ENCODE measurements around the gene BACH2. TPM values are rescaled to one million over a fixed set of nuclear protein-coding genes. Genes with fewer than 3 reads are reported as not detected.

Gene BACH2
- total and polyA plus RNA-seq, 4 donors = 0.78 to 17.4 (median 3.2) TPM

GRCh38 chr6:90019216-90019615, 277.4 kb downstream of the BACH2 start:
- no peak for DNase-seq
- peaks cover 0 to 3% (median 0%) of the 10 kb centered on the region in 4 donors for H3K36me3 ChIP-seq (ENCODE audit: control insufficient read depth in 4 of 4, insufficient read depth in 4 of 4, low read length in 4 of 4)
- no peak overlapping the region for H3K9ac ChIP-seq (ENCODE audit: insufficient read depth in 1 of 2, low read length in 2 of 2)
- ATAC-seq (ENCODE audit: insufficient read depth, low FRiP score) = no peak
- no peaks in the 10 kb centered on the region for H3K4me1 ChIP-seq (ENCODE audit: control insufficient read depth in 5 of 5, insufficient read depth in 5 of 5, low read length in 5 of 5)
- H3K9me3 ChIP-seq (ENCODE audit: control insufficient read depth in 4 of 4, insufficient read depth in 3 of 4, low read length in 3 of 4) = no peaks in the 10 kb centered on the region
- H3K4me3 ChIP-seq = no peak overlapping the region
- H3K27me3 ChIP-seq (ENCODE audit: control insufficient read depth in 3 of 3, insufficient read depth in 3 of 3, low read length in 2 of 3) = no peaks in the 10 kb centered on the region
- WGBS, 2 donors = 100% methylated on average over 1 of the region's 1 CpG
- no peak overlapping the region for H3K27ac ChIP-seq (ENCODE audit: low read depth in 1 of 2, low read length in 1 of 2)
- TF ChIP-seq, protein P1, sequence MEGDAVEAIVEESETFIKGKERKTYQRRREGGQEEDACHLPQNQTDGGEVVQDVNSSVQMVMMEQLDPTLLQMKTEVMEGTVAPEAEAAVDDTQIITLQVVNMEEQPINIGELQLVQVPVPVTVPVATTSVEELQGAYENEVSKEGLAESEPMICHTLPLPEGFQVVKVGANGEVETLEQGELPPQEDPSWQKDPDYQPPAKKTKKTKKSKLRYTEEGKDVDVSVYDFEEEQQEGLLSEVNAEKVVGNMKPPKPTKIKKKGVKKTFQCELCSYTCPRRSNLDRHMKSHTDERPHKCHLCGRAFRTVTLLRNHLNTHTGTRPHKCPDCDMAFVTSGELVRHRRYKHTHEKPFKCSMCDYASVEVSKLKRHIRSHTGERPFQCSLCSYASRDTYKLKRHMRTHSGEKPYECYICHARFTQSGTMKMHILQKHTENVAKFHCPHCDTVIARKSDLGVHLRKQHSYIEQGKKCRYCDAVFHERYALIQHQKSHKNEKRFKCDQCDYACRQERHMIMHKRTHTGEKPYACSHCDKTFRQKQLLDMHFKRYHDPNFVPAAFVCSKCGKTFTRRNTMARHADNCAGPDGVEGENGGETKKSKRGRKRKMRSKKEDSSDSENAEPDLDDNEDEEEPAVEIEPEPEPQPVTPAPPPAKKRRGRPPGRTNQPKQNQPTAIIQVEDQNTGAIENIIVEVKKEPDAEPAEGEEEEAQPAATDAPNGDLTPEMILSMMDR (IDR thresholded peaks at IDR 0.05; ENCODE audit: control extremely low read depth, extremely low read depth) = no peak

DNA sequence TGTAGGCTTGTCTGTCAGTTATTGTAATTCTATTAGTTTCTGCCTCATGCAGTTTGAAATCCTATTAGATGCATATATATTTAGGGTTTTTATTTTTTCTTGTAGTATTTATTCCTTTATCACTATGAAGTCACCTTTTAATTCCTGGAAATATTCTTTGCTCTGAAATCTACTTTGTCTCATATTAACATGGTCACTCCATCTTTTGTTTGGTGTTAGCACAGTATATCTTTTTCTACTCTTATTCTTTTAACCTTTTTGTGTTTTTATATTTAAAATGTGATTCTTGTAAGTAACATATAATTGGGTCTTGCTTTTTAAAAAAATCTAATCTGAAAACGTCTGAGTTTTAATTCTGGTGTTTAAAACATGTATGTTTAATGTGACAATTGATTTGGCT, 280.8 kb downstream of the BACH2 start:
- H3K36me3 ChIP-seq (ENCODE audit: control insufficient read depth in 4 of 4, insufficient read depth in 4 of 4, low read length in 4 of 4) = peaks cover 0 to 3% (median 0%) of the 10 kb centered on the region in 4 donors
- no peak for DNase-seq
- no peak overlapping the region for H3K4me3 ChIP-seq
- no peaks in the 10 kb centered on the region for H3K27me3 ChIP-seq (ENCODE audit: control insufficient read depth in 3 of 3, insufficient read depth in 3 of 3, low read length in 2 of 3)
- TF ChIP-seq, protein P1 (IDR thresholded peaks at IDR 0.05; ENCODE audit: control extremely low read depth, extremely low read depth) = no peak
- no peaks in the 10 kb centered on the region for H3K9me3 ChIP-seq (ENCODE audit: control insufficient read depth in 4 of 4, insufficient read depth in 3 of 4, low read length in 3 of 4)
- no peak overlapping the region for H3K27ac ChIP-seq (ENCODE audit: low read depth in 1 of 2, low read length in 1 of 2)
- 68 to 86% methylated on average over 1 of the region's 1 CpG for WGBS, 2 donors
- ATAC-seq (ENCODE audit: insufficient read depth, low FRiP score) = no peak
- no peaks in the 10 kb centered on the region for H3K4me1 ChIP-seq (ENCODE audit: control insufficient read depth in 5 of 5, insufficient read depth in 5 of 5, low read length in 5 of 5)
- no peak overlapping the region for H3K9ac ChIP-seq (ENCODE audit: insufficient read depth in 1 of 2, low read length in 2 of 2)

GRCh38 chr6:90008908-90009501, 287.6 kb downstream of the BACH2 start:
- Histone ChIP-seq H3K27me3 (ENCODE audit: control insufficient read depth in 3 of 3, insufficient read depth in 3 of 3, low read length in 2 of 3) (no peaks in the 10 kb centered on the region), H3K4me3 (no peak overlapping the region), H3K9me3 (ENCODE audit: control insufficient read depth in 4 of 4, insufficient read depth in 3 of 4, low read length in 3 of 4) (no peaks in the 10 kb centered on the region), H3K27ac (ENCODE audit: low read depth in 1 of 2, low read length in 1 of 2) (no peak overlapping the region), H3K36me3 (ENCODE audit: control insufficient read depth in 4 of 4, insufficient read depth in 4 of 4, low read length in 4 of 4) (peaks cover 0 to 8% (median 4%) of the 10 kb centered on the region in 4 donors), H3K9ac (ENCODE audit: insufficient read depth in 1 of 2, low read length in 2 of 2) (no peak overlapping the region), H3K4me1 (ENCODE audit: control insufficient read depth in 5 of 5, insufficient read depth in 5 of 5, low read length in 5 of 5) (no peaks in the 10 kb centered on the region)
- ATAC-seq (ENCODE audit: insufficient read depth, low FRiP score) = no peak
- DNase-seq = peak in 1 of 3 donors; percentile 14
- 54 to 62% methylated on average over 1 of the region's 1 CpG for WGBS, 2 donors
- TF ChIP-seq, protein P1 (IDR thresholded peaks at IDR 0.05; ENCODE audit: control extremely low read depth, extremely low read depth) = no peak
